H1 (cell line): ENCODE measurements around the gene IGF2BP3. TPM values are rescaled to one million over a fixed set of nuclear protein-coding genes. Genes with fewer than 3 reads are reported as not detected.

ENCODE experiments used
- CTCF ChIA-PET: fragments of 300-600 bp; sonication (Branson Sonifier 250); formaldehyde crosslinking; loops from one replicate; lab custom pipeline; 2021; ENCODE audit not compliant: partially characterized antibody; lab: Charles Lee
- POLR2A ChIA-PET: fragments of 300-600 bp; sonication (Branson Sonifier 250); formaldehyde crosslinking; loops from one replicate; lab custom pipeline; 2021; ENCODE audit warnings: inconsistent platforms; ENCODE audit not compliant: partially characterized antibody; lab: Charles Lee
- DNase-seq, 2 experiments: peaks; one replicate each; pipeline versions ENCODE4 v3.0.0 to v3.0.0-alpha.2; 2010 to 2022; ENCODE audit warnings: low spot score in 2 of 2, low read depth in 1 of 2, mixed read lengths in 1 of 2
- FAIRE-seq: peaks from 2 replicates; lab custom pipeline; 2011; peaks lifted over from hg19 to GRCh38; lab: Jason Lieb, UNC
- H2AFZ ChIP-seq: 2 replicates; pipeline ENCODE4 v1.8.1; 2012; ENCODE audit warnings: low read length, inconsistent platforms
- H2AK5ac ChIP-seq: 2 replicates; pipeline ENCODE4 v1.6.1; 2013; ENCODE audit warnings: low read depth, low read length
- H2BK120ac ChIP-seq: replicated peaks from 2 replicates; pipeline ENCODE3; 2013; ENCODE audit warnings: low read depth, low read length, inconsistent platforms
- H2BK12ac ChIP-seq: 2 replicates; pipeline ENCODE4 v1.6.1; 2013; ENCODE audit warnings: low read depth, low read length
- H2BK15ac ChIP-seq: 2 replicates; pipeline ENCODE4 v1.6.1; 2013; ENCODE audit warnings: low read length
- H2BK20ac ChIP-seq: 2 replicates; pipeline ENCODE4 v1.6.1; 2013; ENCODE audit warnings: low read length
- H2BK5ac ChIP-seq: 2 replicates; pipeline ENCODE4 v1.6.1; 2013; ENCODE audit warnings: low read depth, low read length
- H3K14ac ChIP-seq: 2 replicates; pipeline ENCODE4 v1.6.1; 2013; ENCODE audit warnings: inconsistent platforms; ENCODE audit not compliant: insufficient read length
- H3K18ac ChIP-seq: 2 replicates; pipeline ENCODE4 v1.6.1; 2013; ENCODE audit warnings: low read length; ENCODE audit errors: extremely low read depth
- H3K23ac ChIP-seq: 2 replicates; pipeline ENCODE4 v1.6.1; 2013; ENCODE audit warnings: inconsistent platforms; ENCODE audit not compliant: insufficient read length
- H3K23me2 ChIP-seq: 2 replicates; pipeline ENCODE4 v1.6.1; 2013; ENCODE audit warnings: low read depth, low read length
- H3K27ac ChIP-seq: 2 replicates; pipeline ENCODE4 v1.6.1; 2011; ENCODE audit warnings: low read depth, low read length, inconsistent platforms
- H3K27me3 ChIP-seq, 4 experiments: replicated peaks in 1 of 4; 1 replicate in 1 of 4; 2 replicates in 3 of 4; pipeline versions ENCODE4 v1.6.1 to v1.8.1; 2011 to 2013; ENCODE audit warnings: low read length in 3 of 4, mild to moderate bottlenecking in 3 of 4, inconsistent platforms in 2 of 4, mixed read lengths in 2 of 4, moderate library complexity in 1 of 4; ENCODE audit not compliant: control insufficient read depth in 3 of 4, insufficient read depth in 3 of 4; ENCODE audit errors: extremely low read depth in 1 of 4
- H3K36me3 ChIP-seq, 4 experiments: 2 replicates each; pipeline versions ENCODE4 v1.6.1 to v1.8.1; 2011 to 2013; ENCODE audit warnings: mild to moderate bottlenecking in 4 of 4, low read length in 3 of 4, moderate library complexity in 2 of 4, control low read depth in 1 of 4, inconsistent platforms in 1 of 4; ENCODE audit not compliant: insufficient read depth in 4 of 4, control insufficient read depth in 2 of 4
- H3K4ac ChIP-seq: replicated peaks from 2 replicates; pipeline ENCODE3; 2013; ENCODE audit warnings: low read length, low read depth, mixed read lengths, inconsistent platforms; ENCODE audit not compliant: insufficient read length
- H3K4me1 ChIP-seq, 4 experiments: replicated peaks in 1 of 4; 1 replicate in 1 of 4; 2 replicates in 3 of 4; pipeline versions ENCODE4 v1.6.1 to v1.8.1; 2011 to 2013; ENCODE audit warnings: low read length in 3 of 4, inconsistent platforms in 2 of 4, mixed read lengths in 1 of 4; ENCODE audit not compliant: insufficient read depth in 4 of 4, control insufficient read depth in 3 of 4
- H3K4me2 ChIP-seq, 2 experiments: 2 replicates each; pipeline versions ENCODE4 v1.6.1 to v1.8.1; 2011 to 2013; ENCODE audit warnings: low read depth in 2 of 2, low read length in 2 of 2, control low read depth in 1 of 2, inconsistent platforms in 1 of 2, mild to moderate bottlenecking in 1 of 2; ENCODE audit not compliant: insufficient read depth in 1 of 2
- H3K4me3 ChIP-seq, 4 experiments: fragments of 200-600, 300-600 bp in 1 of 4; sonication (generic), shearing (Covaris generic), sonication (Bioruptor Twin) in 1 of 4; 2 replicates each; pipeline versions ENCODE4 v1.5.1 to v1.8.1; 2011 to 2016; ENCODE audit warnings: low read length in 4 of 4, low read depth in 3 of 4, control low read depth in 2 of 4, inconsistent platforms in 2 of 4, mild to moderate bottlenecking in 2 of 4, mixed read lengths in 1 of 4, moderate library complexity in 1 of 4; ENCODE audit not compliant: insufficient read depth in 2 of 4; ENCODE audit errors: extremely low read depth in 1 of 4
- H3K56ac ChIP-seq: replicated peaks from 2 replicates; pipeline ENCODE3; 2013; ENCODE audit warnings: low read depth, mild to moderate bottlenecking, mixed read lengths, low read length, inconsistent platforms; ENCODE audit not compliant: insufficient read length
- H3K79me1 ChIP-seq: 2 replicates; pipeline ENCODE4 v1.6.1; 2013; ENCODE audit warnings: low read depth, low read length, control low read depth
- H3K79me2 ChIP-seq, 2 experiments: 2 replicates each; pipeline versions ENCODE4 v1.6.1 to v1.8.1; 2012 to 2013; ENCODE audit warnings: low read length in 2 of 2, mild to moderate bottlenecking in 2 of 2, inconsistent platforms in 1 of 2; ENCODE audit not compliant: insufficient read depth in 2 of 2, control insufficient read depth in 1 of 2
- H3K9ac ChIP-seq, 4 experiments: replicated peaks in 1 of 4; 1 replicate in 1 of 4; 2 replicates in 3 of 4; pipeline versions ENCODE4 v1.6.1 to v1.8.1; 2011 to 2013; ENCODE audit warnings: low read depth in 3 of 4, low read length in 3 of 4, control low read depth in 2 of 4, mild to moderate bottlenecking in 2 of 4, moderate library complexity in 2 of 4, inconsistent platforms in 1 of 4; ENCODE audit errors: extremely low read depth in 1 of 4
- H3K9me3 ChIP-seq, 2 experiments: 2 replicates each; pipeline versions ENCODE4 v1.6.1 to v1.8.1; 2012 to 2013; ENCODE audit warnings: mild to moderate bottlenecking in 2 of 2, moderate library complexity in 2 of 2, control low read depth in 1 of 2, inconsistent platforms in 1 of 2, low read depth in 1 of 2, low read length in 1 of 2, mixed read lengths in 1 of 2; ENCODE audit not compliant: insufficient read depth in 2 of 2
- H4K20me1 ChIP-seq, 2 experiments: replicated peaks in 1 of 2; 2 replicates each; pipeline versions ENCODE3 to v1.8.1; 2011 to 2013; ENCODE audit warnings: inconsistent platforms in 2 of 2, low read length in 2 of 2, mild to moderate bottlenecking in 1 of 2; ENCODE audit not compliant: insufficient read depth in 2 of 2, control insufficient read depth in 1 of 2
- H4K5ac ChIP-seq: 2 replicates; pipeline ENCODE4 v1.6.1; 2013; ENCODE audit warnings: low read length, low read depth, mixed read lengths, inconsistent platforms; ENCODE audit not compliant: insufficient read length
- H4K8ac ChIP-seq: 2 replicates; pipeline ENCODE4 v1.8.0; 2013; ENCODE audit warnings: mild to moderate bottlenecking, moderate library complexity, low read length, inconsistent platforms; ENCODE audit not compliant: insufficient read depth; ENCODE audit errors: extremely low read depth
- H4K91ac ChIP-seq: replicated peaks from 2 replicates; pipeline ENCODE3; 2013; ENCODE audit warnings: low read length, mixed read lengths, inconsistent platforms; ENCODE audit not compliant: insufficient read length
- CHD1 ChIP-seq: IDR thresholded peaks from 2 replicates; pipeline ENCODE4 v1.6.1; 2012; ENCODE audit warnings: low read depth, low read length, improper control_type of control experiment
- CHD2 ChIP-seq: IDR thresholded peaks from 2 replicates; pipeline ENCODE4 v1.6.1; 2012; ENCODE audit warnings: low read length, improper control_type of control experiment
- RAD21 ChIP-seq, 2 experiments: IDR thresholded peaks in 1 of 2; conservative IDR thresholded peaks in 1 of 2; 2 replicates each; pipeline ENCODE4 v1.6.1; 2011; ENCODE audit warnings: low read depth in 2 of 2, low read length in 2 of 2, improper control_type of control experiment in 1 of 2, inconsistent platforms in 1 of 2, mild to moderate bottlenecking in 1 of 2, moderate library complexity in 1 of 2
- WGBS, 2 experiments: shearing (Covaris generic) in 1 of 2; methylation state at CpG; one replicate each; pipeline versions ENCODE4 v1.1.6 to v1.1.7; 2013 to 2015; ENCODE audit warnings: low lambda C conversion rate in 2 of 2, mixed read lengths in 2 of 2, inconsistent platforms in 1 of 2, low coverage in 1 of 2, missing lambda C conversion rate in 1 of 2; ENCODE audit not compliant: insufficient replicate concordance in 2 of 2, insufficient coverage in 1 of 2, insufficient read length in 1 of 2; ENCODE audit errors: extremely low coverage in 1 of 2, missing lambda C conversion rate in 1 of 2; 5-methylcytosine and 5-hydroxymethylcytosine counted together
- polyA plus RNA-seq, 7 experiments: library from polyadenylated mRNA; depleted of rRNA in 3 of 7; stranded (reverse) in 5 of 7; unstranded in 2 of 7; fragments of >200 nt in 5 of 7; fragments of 200-250 nt in 2 of 7; gene quantifications; 1 replicate in 5 of 7; 2 replicates in 1 of 7; 4 replicates in 1 of 7; pipeline versions ENCODE4 v1.2.1 to v1.2.3, GENCODE V29; 2011 to 2013; ENCODE audit warnings: missing spikeins in 2 of 7, mixed read lengths in 2 of 7
- total RNA-seq: library from RNA; stranded (reverse); fragmentation: NEBNext Ultra II Directional; extraction: Animal tissue kit (Norgen Biotek cat#: 25700); gene quantifications from 2 replicates; pipeline ENCODE4 v1.2.1, GENCODE V29; 2021

The IGF2BP3 gene
- total and polyA plus RNA-seq, 2 of the 8 experiments (the other 6 are each of a cell fraction or from before 2014, with no cell fraction given): 66.3 to 193 TPM

DNA sequence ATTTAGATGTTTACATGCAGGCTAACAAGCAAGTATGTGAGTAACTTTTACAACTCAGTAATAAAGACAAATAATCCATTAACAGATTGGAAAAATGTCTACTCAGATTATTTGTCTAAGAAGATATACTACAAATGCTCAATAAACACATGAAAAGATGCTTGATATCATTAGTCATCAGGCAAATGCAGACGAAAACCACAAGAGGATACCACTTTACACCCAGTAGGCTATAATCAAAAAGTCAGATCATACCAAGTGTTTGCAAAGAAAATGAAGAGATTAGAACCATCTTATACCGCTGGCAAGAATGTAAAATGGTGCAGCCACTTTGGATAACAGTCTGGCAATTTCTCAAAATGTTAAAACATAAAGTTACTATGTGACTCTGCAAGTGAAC, 87.1 kb downstream of the IGF2BP3 start:
- Histone ChIP-seq H2AFZ (no peak overlapping the region), H3K18ac (no peak overlapping the region), H3K36me3 (peaks cover 0 to 28% (median 5%) of the 10 kb centered on the region in 4 experiments; a peak in 5 of 8 replicates), H3K79me2 (peaks cover 3 to 96% of the 10 kb centered on the region in 2 experiments; a peak in 3 of 4 replicates), H3K27me3 (no peaks in the 10 kb centered on the region), H3K23ac (no peak overlapping the region), H2BK120ac (no peak overlapping the region), H2BK12ac (no peak overlapping the region), H3K4me3 (no peak overlapping the region), H3K56ac (no peak overlapping the region)
- TF ChIP-seq RAD21 (IDR thresholded peaks at IDR 0.05 in 1 of 2, conservative IDR thresholded peaks at IDR 0.05 in 1 of 2; ENCODE audit: low read depth in 2 of 2, low read length in 2 of 2) (no peak), CHD2 (no peak), CHD1 (no peak)
- TF ChIP-seq, all 59 proteins: peak for 0
- no peak overlapping the region for H4K91ac ChIP-seq
- H4K20me1 ChIP-seq: peaks cover 20 to 28% of the 10 kb centered on the region in 2 experiments
- H3K23me2 ChIP-seq: no peaks in the 10 kb centered on the region
- no peak overlapping the region for H3K9ac ChIP-seq
- H4K8ac ChIP-seq: no peak overlapping the region
- 95% methylated on average over 2 of the region's 2 CpGs; no CpG with 5 or more reads in 1 of the 2 experiments for WGBS, 2 experiments
- FAIRE-seq (no peak), DNase-seq (no peak)
- H3K79me1 ChIP-seq: peaks cover 12% of the 10 kb centered on the region
- H3K4ac ChIP-seq: no peak overlapping the region
- H2BK15ac ChIP-seq: no peak overlapping the region
- no peak overlapping the region for H4K5ac ChIP-seq
- ChIA-PET CTCF (interaction anchor here (0.7 to 1.4 kb wide), 2 partner anchors 9 to 25 kb away, joined by 3 to 4 read pairs; no protein-coding TSS in a partner anchor), POLR2A (no interaction called here)
- H2BK20ac ChIP-seq: no peak overlapping the region
- peaks cover 0 to 3% (median 0%) of the 10 kb centered on the region in 4 experiments; a peak in 1 of 7 replicates for H3K4me1 ChIP-seq
- H3K27ac ChIP-seq: no peak overlapping the region
- H2BK5ac ChIP-seq: no peak overlapping the region
- H3K9me3 ChIP-seq: no peaks in the 10 kb centered on the region
- no peak overlapping the region for H2AK5ac ChIP-seq
- H3K14ac ChIP-seq: no peak overlapping the region
- H3K4me2 ChIP-seq: no peak overlapping the region
